HepG2 (cell line): Measurements from ENCODE around the gene TRPT1. TPM values are rescaled to one million over a fixed set of nuclear protein-coding genes. Genes with fewer than 3 reads are reported as not detected.

Source experiments
- AKNA ChIP-seq: sonication (generic); formaldehyde crosslinking; IDR thresholded peaks from 2 replicates; pipeline ENCODE4 v1.4.0; 2020; ENCODE audit warnings: missing genetic modification reagents, borderline replicate concordance
- ARID3A ChIP-seq: IDR thresholded peaks from 2 replicates; pipeline ENCODE4 v1.6.1; 2012; ENCODE audit warnings: low read depth, low read length, improper control_type of control experiment
- ATAD3A ChIP-seq: sonication (generic); formaldehyde crosslinking; IDR thresholded peaks from 2 replicates; pipeline ENCODE4 v1.4.0; 2020; ENCODE audit warnings: missing genetic modification reagents
- CENPT ChIP-seq: sonication (generic); formaldehyde crosslinking; IDR thresholded peaks from 2 replicates; pipeline ENCODE4 v1.8.0; 2022; ENCODE audit warnings: low read depth, mild to moderate bottlenecking, moderate library complexity, missing genetic modification reagents
- FOXA1 ChIP-seq, 2 experiments: fragments of 450-650 bp in 1 of 2; sonication (generic) in 1 of 2; formaldehyde crosslinking in 1 of 2; IDR thresholded peaks; 2 replicates each; pipeline versions ENCODE4 v1.4.0 to v1.6.1; 2016 to 2020; ENCODE audit warnings: missing genetic modification reagents in 1 of 2
- FOXP1 ChIP-seq, 2 experiments: fragments of 450-650 bp in 1 of 2; IDR thresholded peaks; 2 replicates each; pipeline ENCODE4 v1.6.1; 2017 to 2018; ENCODE audit warnings: antibody characterized with exemption in 1 of 2
- HIC2 ChIP-seq: sonication (generic); formaldehyde crosslinking; IDR thresholded peaks from 2 replicates; pipeline ENCODE4 v1.9.0; 2022; ENCODE audit warnings: low read depth, missing genetic modification reagents
- MLX ChIP-seq: IDR thresholded peaks from 2 replicates; pipeline ENCODE4 v1.6.1; 2016
- MXD1 ChIP-seq: sonication (generic); formaldehyde crosslinking; IDR thresholded peaks from 2 replicates; pipeline ENCODE4 v1.4.0; 2020; ENCODE audit warnings: mild to moderate bottlenecking, missing genetic modification reagents
- NBN ChIP-seq: fragments of 450-650 bp; conservative IDR thresholded peaks from 2 replicates; pipeline ENCODE4 v1.6.1; 2017
- NR1H2 ChIP-seq: sonication (generic); formaldehyde crosslinking; IDR thresholded peaks from 2 replicates; pipeline ENCODE4 v1.8.1; 2022; ENCODE audit warnings: low read depth, missing genetic modification reagents, borderline replicate concordance
- RAD21 ChIP-seq: fragments of 450-650 bp; formaldehyde crosslinking; IDR thresholded peaks from 2 replicates; pipeline ENCODE4 v1.5.0; 2020; ENCODE audit warnings: mild to moderate bottlenecking
- SP140L ChIP-seq: sonication (generic); formaldehyde crosslinking; IDR thresholded peaks from 2 replicates; pipeline ENCODE4 v1.4.0; 2020; ENCODE audit warnings: missing genetic modification reagents, borderline replicate concordance
- TBX2 ChIP-seq: sonication (generic); formaldehyde crosslinking; IDR thresholded peaks from 2 replicates; pipeline ENCODE4 v1.5.0; 2020; ENCODE audit warnings: missing genetic modification reagents, mild to moderate bottlenecking, borderline replicate concordance
- ZNF484 ChIP-seq: sonication (generic); formaldehyde crosslinking; IDR thresholded peaks from 2 replicates; pipeline ENCODE4 v1.5.1; 2020; ENCODE audit warnings: mild to moderate bottlenecking, low read depth, missing genetic modification reagents, borderline replicate concordance
- ZNF546 ChIP-seq: sonication (generic); formaldehyde crosslinking; conservative IDR thresholded peaks from 2 replicates; pipeline ENCODE4 v1.8.1; 2023; ENCODE audit warnings: mild to moderate bottlenecking, missing genetic modification reagents
- ZNF549 ChIP-seq: sonication (generic); formaldehyde crosslinking; IDR thresholded peaks from 2 replicates; pipeline ENCODE4 v1.5.0; 2020; ENCODE audit warnings: missing genetic modification reagents
- ZNF563 ChIP-seq: sonication (generic); formaldehyde crosslinking; IDR thresholded peaks from 2 replicates; pipeline ENCODE4 v1.8.0; 2022; ENCODE audit warnings: mild to moderate bottlenecking, moderate library complexity, missing genetic modification reagents
- polyA plus RNA-seq, 8 experiments: library from polyadenylated mRNA; depleted of rRNA in 3 of 8; stranded (reverse) in 7 of 8; unstranded in 1 of 8; fragments of >200 nt; fragmentation: Illumina TruSeq in 4 of 8; extraction: Trizol in 4 of 8; gene quantifications; 2 replicates each; pipeline versions ENCODE4 v1.2.1 to v1.2.3, GENCODE V29; 2011 to 2016; ENCODE audit warnings: low read depth in 4 of 8, missing spikeins in 1 of 8, mixed read lengths in 1 of 8; ENCODE audit not compliant: insufficient read depth in 1 of 8
- total RNA-seq, 5 experiments: library from RNA; depleted of rRNA; stranded (reverse); fragments of >200 nt; fragmentation: Illumina TruSeq; extraction: Trizol; gene quantifications; 2 replicates each; pipeline ENCODE4 v1.2.3, GENCODE V29; 2016; ENCODE audit warnings: low read depth in 1 of 5

The TRPT1 gene
- total and polyA plus RNA-seq, 2 of the 13 experiments (the other 11 are each of a cell fraction or from before 2014, with no cell fraction given): 24.8 to 40.7 TPM

GRCh38 chr11:64234647-64235379 is 8.8 kb upstream of the TRPT1 start (continued):
- TF ChIP-seq ARID3A (no peak), RAD21 (CRISPR knock-in tag) (peak; percentile 26; the same call in 1 of the 2 replicates), NBN (no peak), FOXA1 (IDR thresholded peaks at IDR 0.05) (no peak), FOXA1 (CRISPR knock-in tag; IDR thresholded peaks at IDR 0.05) (no peak), ZNF549 (CRISPR knock-in tag) (no peak), ATAD3A (CRISPR knock-in tag) (no peak), ZNF484 (CRISPR knock-in tag) (no peak), CENPT (no peak), MLX (CRISPR knock-in tag) (0 out of 2 replicates have a peak, but pooled peaks have one; percentile 12), AKNA (CRISPR knock-in tag) (no peak), TBX2 (peak; percentile 66; the same call in 1 of the 2 replicates), ZNF546 (CRISPR knock-in tag) (no peak), HIC2 (CRISPR knock-in tag) (peak; percentile 83), SP140L (no peak), FOXP1 (IDR thresholded peaks at IDR 0.05) (no peak), FOXP1 (CRISPR knock-in tag; IDR thresholded peaks at IDR 0.05) (no peak), ZNF563 (peak; percentile 87), MXD1 (peak; percentile 58; the same call in 1 of the 2 replicates), NR1H2 (CRISPR knock-in tag) (no peak)
